HepG2 (cell line): Measurements from ENCODE around the gene C3orf18. TPM values are rescaled to one million over a fixed set of nuclear protein-coding genes. Genes with fewer than 3 reads are reported as not detected.

Experiments
- ATAC-seq: fragments of 200-7000 bp; cut with Tn5 transposase; 3 replicates; pipeline ENCODE4 v1.9.1; 2020; ENCODE audit warnings: mild to moderate bottlenecking, moderate library complexity
- BruUV-seq: library from RNA; stranded (reverse); fragments of 400-500 nt; replicated peaks from 2 replicates; lab custom pipeline; 2021; lab: Mats Ljungman, UMichigan
- CTCF ChIA-PET: fragments of 300-600 bp; formaldehyde crosslinking; extraction: SDS; loops from one replicate; lab custom pipeline; 2021; ENCODE audit warnings: low total read pairs, inconsistent platforms, low intra/inter-chr PET ratio; lab: Yijun Ruan, JAX
- POLR2A ChIA-PET: fragments of 350-600 bp; sonication (Branson Sonifier 250); formaldehyde crosslinking; loops from one replicate; lab custom pipeline; 2020; ENCODE audit warnings: antibody characterized with exemption, inconsistent platforms; lab: Yijun Ruan, JAX
- DNase-seq: peaks from one replicate; pipeline ENCODE4 v3.0.0-alpha.2; 2015; ENCODE audit warnings: low spot score
- FAIRE-seq: peaks from 3 replicates; lab custom pipeline; 2011; peaks lifted over from hg19 to GRCh38; lab: Jason Lieb, UNC
- H2AFZ ChIP-seq: one replicate; pipeline ENCODE4 v1.6.1; 2011; ENCODE audit warnings: low read length, inconsistent platforms
- H3K27ac ChIP-seq: fragments of 300-600 bp; 3 replicates; pipeline ENCODE4 v1.8.0; 2011; ENCODE audit warnings: mixed run types, mild to moderate bottlenecking, mixed read lengths, low read length, inconsistent platforms; ENCODE audit not compliant: insufficient read depth; ENCODE audit errors: extremely low read length
- H3K27me3 ChIP-seq, 2 experiments: fragments of 200-600 bp in 1 of 2; 2 replicates in 1 of 2; 3 replicates in 1 of 2; pipeline versions ENCODE4 v1.6.0 to v1.8.0; 2011; ENCODE audit warnings: low read length in 2 of 2, mild to moderate bottlenecking in 2 of 2, moderate library complexity in 2 of 2, inconsistent platforms in 1 of 2; ENCODE audit not compliant: insufficient read depth in 2 of 2, control insufficient read depth in 1 of 2
- H3K36me3 ChIP-seq, 2 experiments: fragments of 200-600 bp in 1 of 2; replicated peaks in 1 of 2; 2 replicates in 1 of 2; 3 replicates in 1 of 2; pipeline versions ENCODE4 v1.5.1 to v1.8.0; 2011; ENCODE audit warnings: low read length in 2 of 2, inconsistent platforms in 1 of 2; ENCODE audit not compliant: insufficient read depth in 2 of 2, control insufficient read depth in 1 of 2
- H3K4me1 ChIP-seq: 2 replicates; pipeline ENCODE4 v1.5.1; 2012; ENCODE audit warnings: low read length, inconsistent platforms; ENCODE audit not compliant: insufficient read depth
- H3K4me2 ChIP-seq: 2 replicates; pipeline ENCODE4 v1.6.0; 2011; ENCODE audit warnings: low read depth, low read length, inconsistent platforms
- H3K4me3 ChIP-seq, 3 experiments: fragments of 200-600 bp in 1 of 3; sonication (generic), shearing (Covaris generic) in 1 of 3; replicated peaks in 1 of 3; 2 replicates each; pipeline ENCODE4 v1.5.1; 2011 to 2016; ENCODE audit warnings: low read length in 3 of 3, inconsistent platforms in 2 of 3, low read depth in 2 of 3, mild to moderate bottlenecking in 2 of 3, control low read depth in 1 of 3, mixed read lengths in 1 of 3; ENCODE audit not compliant: insufficient read depth in 1 of 3
- H3K79me2 ChIP-seq: one replicate; pipeline ENCODE4 v1.6.1; 2011; ENCODE audit warnings: low read length, inconsistent platforms; ENCODE audit not compliant: insufficient read depth
- H3K9ac ChIP-seq: 2 replicates; pipeline ENCODE4 v1.6.0; 2011; ENCODE audit warnings: mild to moderate bottlenecking, low read depth, low read length, inconsistent platforms; ENCODE audit not compliant: insufficient read depth
- H3K9me3 ChIP-seq: 2 replicates; pipeline ENCODE4 v1.5.1; 2012; ENCODE audit warnings: mild to moderate bottlenecking, low read length
- H4K20me1 ChIP-seq: 2 replicates; pipeline ENCODE4 v1.6.0; 2011; ENCODE audit warnings: inconsistent platforms, mild to moderate bottlenecking, low read length, moderate library complexity; ENCODE audit not compliant: insufficient read depth
- ATF1 ChIP-seq: IDR thresholded peaks from 2 replicates; pipeline ENCODE4 v1.6.1; 2016; ENCODE audit warnings: mild to moderate bottlenecking, control low read depth
- CENPT ChIP-seq: sonication (generic); formaldehyde crosslinking; IDR thresholded peaks from 2 replicates; pipeline ENCODE4 v1.8.0; 2022; ENCODE audit warnings: low read depth, mild to moderate bottlenecking, moderate library complexity, missing genetic modification reagents
- FOSL2 ChIP-seq: sonication (generic); formaldehyde crosslinking; IDR thresholded peaks from 2 replicates; pipeline ENCODE4 v1.4.0; 2020; ENCODE audit warnings: missing genetic modification reagents
- HOXA5 ChIP-seq: sonication (generic); formaldehyde crosslinking; IDR thresholded peaks from 2 replicates; pipeline ENCODE4 v1.4.0; 2020; ENCODE audit warnings: missing genetic modification reagents
- MED1 ChIP-seq: sonication (generic); formaldehyde crosslinking; IDR thresholded peaks from 2 replicates; pipeline ENCODE4 v1.4.0; 2020; ENCODE audit warnings: missing genetic modification reagents
- MEIS2 ChIP-seq: sonication (generic); formaldehyde crosslinking; IDR thresholded peaks from 2 replicates; pipeline ENCODE4 v1.9.0; 2021; ENCODE audit warnings: mild to moderate bottlenecking, missing genetic modification reagents
- NBN ChIP-seq: fragments of 450-650 bp; conservative IDR thresholded peaks from 2 replicates; pipeline ENCODE4 v1.6.1; 2017
- NFKB2 ChIP-seq: sonication (generic); formaldehyde crosslinking; IDR thresholded peaks from 2 replicates; pipeline ENCODE4 v1.4.0; 2020; ENCODE audit warnings: missing genetic modification reagents, borderline replicate concordance
- NRL ChIP-seq: sonication (generic); formaldehyde crosslinking; IDR thresholded peaks from 2 replicates; pipeline ENCODE4 v1.5.0; 2020; ENCODE audit warnings: missing genetic modification reagents, mild to moderate bottlenecking, moderate library complexity, borderline replicate concordance
- PAX8 ChIP-seq: sonication (generic); formaldehyde crosslinking; IDR thresholded peaks from 2 replicates; pipeline ENCODE4 v1.8.0; 2022; ENCODE audit warnings: mild to moderate bottlenecking, missing genetic modification reagents, borderline replicate concordance
- ZNF33B ChIP-seq: sonication (generic); formaldehyde crosslinking; IDR thresholded peaks from 2 replicates; pipeline ENCODE4 v1.5.1; 2020; ENCODE audit warnings: mild to moderate bottlenecking, missing genetic modification reagents
- ZNF883 ChIP-seq: sonication (generic); formaldehyde crosslinking; IDR thresholded peaks from 2 replicates; pipeline ENCODE4 v1.5.1; 2020; ENCODE audit warnings: mild to moderate bottlenecking, missing genetic modification reagents; ENCODE audit errors: not compliant biosample characterization
- ZSCAN22 ChIP-seq: sonication (generic); formaldehyde crosslinking; IDR thresholded peaks from 2 replicates; pipeline ENCODE4 v1.4.0; 2020; ENCODE audit warnings: mild to moderate bottlenecking, missing genetic modification reagents
- WGBS: methylation state at CpG from one replicate; pipeline ENCODE4 v1.1.6; 2017; ENCODE audit warnings: low lambda C conversion rate; 5-methylcytosine and 5-hydroxymethylcytosine counted together
- in situ Hi-C: cut with HindIII; loops from 2 replicates; pipeline ENCODE4 v1.10.0; 2017; ENCODE audit warnings: low pct_unique_long_range_greater_than_20kb; ENCODE audit not compliant: extremely low pct_ligation_motif_present
- intact Hi-C: fragments of 100-400 bp; cut with micrococcal nuclease; formaldehyde crosslinking; loops from one replicate; pipeline ENCODE4 v1.10.0; 2022; ENCODE audit not compliant: unreplicated experiment
- polyA plus RNA-seq, 8 experiments: library from polyadenylated mRNA; depleted of rRNA in 3 of 8; stranded (reverse) in 7 of 8; unstranded in 1 of 8; fragments of >200 nt; fragmentation: Illumina TruSeq in 4 of 8; extraction: Trizol in 4 of 8; gene quantifications; 2 replicates each; pipeline versions ENCODE4 v1.2.1 to v1.2.3, GENCODE V29; 2011 to 2016; ENCODE audit warnings: low read depth in 4 of 8, missing spikeins in 1 of 8, mixed read lengths in 1 of 8; ENCODE audit not compliant: insufficient read depth in 1 of 8
- total RNA-seq, 5 experiments: library from RNA; depleted of rRNA; stranded (reverse); fragments of >200 nt; fragmentation: Illumina TruSeq; extraction: Trizol; gene quantifications; 2 replicates each; pipeline ENCODE4 v1.2.3, GENCODE V29; 2016; ENCODE audit warnings: low read depth in 1 of 5

The C3orf18 gene
- total and polyA plus RNA-seq, 2 of the 13 experiments (the other 11 are each of a cell fraction or from before 2014, with no cell fraction given), result 1.6 to 4.8 TPM

- FAIRE-seq (no peak), DNase-seq (no peak), ATAC-seq (no peak)
- no peaks in the 10 kb centered on the region for H3K79me2 ChIP-seq
- H4K20me1 ChIP-seq, result no peaks in the 10 kb centered on the region
- no peaks in the 10 kb centered on the region for H3K36me3 ChIP-seq
- no TSS peak for BruUV-seq
- no peaks in the 10 kb centered on the region for H3K9me3 ChIP-seq
- ChIA-PET CTCF (no interaction called here), POLR2A (no interaction called here)
- H3K4me1 ChIP-seq, result peaks cover 15% of the 10 kb centered on the region
- no peak overlapping the region for H3K4me3 ChIP-seq
- H2AFZ ChIP-seq, result no peak overlapping the region
- no peak overlapping the region for H3K4me2 ChIP-seq
- H3K9ac ChIP-seq, result no peak overlapping the region
- H3K27ac ChIP-seq, result no peak overlapping the region
- 0% methylated on average over 2 of the region's 2 CpGs for WGBS
- no peak for TF ChIP-seq PAX8
- no peak for TF ChIP-seq ZSCAN22 (CRISPR knock-in tag)
- no peak for TF ChIP-seq HOXA5
- no peak for TF ChIP-seq ATF1 (CRISPR knock-in tag)
- no peak for TF ChIP-seq NRL (CRISPR knock-in tag)
- TF ChIP-seq ZNF883 (CRISPR knock-in tag), result no peak
- no peak for TF ChIP-seq MED1 (CRISPR knock-in tag)
- no peak for TF ChIP-seq FOSL2 (CRISPR knock-in tag)
- TF ChIP-seq ZNF33B (CRISPR knock-in tag), result no peak
- H3K27me3 ChIP-seq, result peaks cover 5 to 32% of the 10 kb centered on the region in 2 experiments; a peak in 4 of 5 replicates
- in situ Hi-C loops, result no loop called here
- intact Hi-C loops, result no loop called here
Observed at GRCh38 chr3:50562861-50563260, 4.7 kb downstream of the C3orf18 start.

- no peak overlapping the region for H3K9ac ChIP-seq
- H3K4me2 ChIP-seq, result no peak overlapping the region
- POLR2A ChIA-PET, result no interaction called here
- H3K27me3 ChIP-seq, result peaks cover 1 to 32% of the 10 kb centered on the region in 2 experiments; a peak in 3 of 5 replicates
- no TSS peak for BruUV-seq
- FAIRE-seq (no peak), DNase-seq (no peak), ATAC-seq (no peak)
- no peaks in the 10 kb centered on the region for H3K36me3 ChIP-seq
- in situ Hi-C loops (no loop called here), intact Hi-C loops (no loop called here)
- H3K9me3 ChIP-seq, result no peaks in the 10 kb centered on the region
- H2AFZ ChIP-seq, result no peak overlapping the region
- H3K4me3 ChIP-seq, result no peak overlapping the region
- peaks cover 16% of the 10 kb centered on the region for H3K4me1 ChIP-seq
- no peaks in the 10 kb centered on the region for H3K79me2 ChIP-seq
- H3K27ac ChIP-seq, result no peak overlapping the region
- no peak for TF ChIP-seq NFKB2 (CRISPR knock-in tag)
- TF ChIP-seq CENPT (CRISPR knock-in tag), result no peak
- TF ChIP-seq NBN, result no peak
- no peak for TF ChIP-seq MEIS2 (CRISPR knock-in tag)
- CTCF ChIA-PET, result no interaction called here
- H4K20me1 ChIP-seq, result no peaks in the 10 kb centered on the region
Observed at GRCh38 chr3:50559702-50560101, 7.8 kb downstream of the C3orf18 start.
